OCI-LY1 (cell line): ENCODE data around the gene GRHL1.

Source experiments
- H2AFZ ChIP-seq: fragments of 200-600 bp; sonication (generic), shearing (Covaris generic); 2 replicates; pipeline ENCODE4 v1.6.0; 2014; ENCODE audit warnings: antibody characterized with exemption, mild to moderate bottlenecking, low read length
- H3F3A ChIP-seq: fragments of 200-600 bp; sonication (generic), shearing (Covaris generic); 2 replicates; pipeline ENCODE4 v1.6.0; 2014; ENCODE audit warnings: mild to moderate bottlenecking, antibody characterized with exemption, low read length, moderate library complexity; ENCODE audit not compliant: insufficient read depth
- H3K27ac ChIP-seq: fragments of 200-600 bp; sonication (generic); 2 replicates; pipeline ENCODE4 v1.5.1; 2014; ENCODE audit warnings: low read length, mixed run types, mild to moderate bottlenecking, low read depth; ENCODE audit not compliant: poor library complexity, severe bottlenecking
- H3K27me3 ChIP-seq: fragments of 200-600 bp; sonication (generic); 2 replicates; pipeline ENCODE4 v1.6.0; 2014; ENCODE audit warnings: antibody characterized with exemption, mild to moderate bottlenecking, low read length, moderate library complexity; ENCODE audit not compliant: insufficient read depth
- H3K36me3 ChIP-seq: fragments of 200-600 bp; sonication (generic); 2 replicates; pipeline ENCODE4 v1.6.1; 2014; ENCODE audit warnings: mild to moderate bottlenecking, antibody characterized with exemption, low read length, moderate library complexity, mixed read lengths; ENCODE audit not compliant: insufficient read depth
- H3K4me1 ChIP-seq: fragments of 200-600 bp; sonication (generic); 2 replicates; pipeline ENCODE4 v1.5.1; 2014; ENCODE audit warnings: mild to moderate bottlenecking, low read length, moderate library complexity; ENCODE audit not compliant: insufficient read depth, severe bottlenecking
- H3K4me2 ChIP-seq: fragments of 200-600 bp; sonication (generic), shearing (Covaris generic); 2 replicates; pipeline ENCODE4 v1.6.1; 2014; ENCODE audit warnings: low read length
- H3K4me3 ChIP-seq: fragments of 200-600 bp; sonication (generic); 2 replicates; pipeline ENCODE4 v1.5.1; 2014; ENCODE audit warnings: low read length, low read depth, mild to moderate bottlenecking, mixed read lengths; ENCODE audit not compliant: poor library complexity, severe bottlenecking
- H3K79me2 ChIP-seq: fragments of 200-600 bp; shearing (Covaris generic); 2 replicates; pipeline ENCODE4 v1.6.1; 2016; ENCODE audit warnings: mixed run types, low read length, mixed read lengths; ENCODE audit not compliant: insufficient read depth
- H3K9ac ChIP-seq: fragments of 200-600 bp; sonication (generic), shearing (Covaris generic); 2 replicates; pipeline ENCODE4 v1.6.1; 2014; ENCODE audit warnings: mild to moderate bottlenecking, low read length, mixed read lengths
- H3K9me2 ChIP-seq: fragments of 200-600 bp; sonication (generic), shearing (Covaris generic); 2 replicates; pipeline ENCODE4 v1.6.1; 2014; ENCODE audit warnings: low read depth, mild to moderate bottlenecking, low read length, mixed read lengths
- H3K9me3 ChIP-seq: fragments of 200-600 bp; shearing (Covaris generic); 2 replicates; pipeline ENCODE4 v1.6.1; 2014; ENCODE audit warnings: low read length, mixed read lengths
- H4K20me1 ChIP-seq: fragments of 200-600 bp; sonication (generic), shearing (Covaris generic); 2 replicates; pipeline ENCODE4 v1.6.0; 2016; ENCODE audit warnings: mild to moderate bottlenecking, low read length; ENCODE audit not compliant: insufficient read depth
- EZH2 ChIP-seq: fragments of 200-600 bp; sonication (generic), shearing (Covaris generic); IDR thresholded peaks from 2 replicates; pipeline ENCODE4 v1.8.0; 2017; ENCODE audit warnings: borderline replicate concordance, mixed run types, mild to moderate bottlenecking, antibody characterized with exemption, low read length, moderate library complexity, mixed read lengths
- TF ChIP-seq, protein P1 (sequence below): fragments of 200-600 bp; sonication (generic), shearing (Covaris generic); IDR thresholded peaks from 2 replicates; pipeline ENCODE4 v1.5.1; 2017; ENCODE audit warnings: mild to moderate bottlenecking, antibody characterized with exemption, low read length, moderate library complexity, mixed read lengths

GRHL1 gene

DNA sequence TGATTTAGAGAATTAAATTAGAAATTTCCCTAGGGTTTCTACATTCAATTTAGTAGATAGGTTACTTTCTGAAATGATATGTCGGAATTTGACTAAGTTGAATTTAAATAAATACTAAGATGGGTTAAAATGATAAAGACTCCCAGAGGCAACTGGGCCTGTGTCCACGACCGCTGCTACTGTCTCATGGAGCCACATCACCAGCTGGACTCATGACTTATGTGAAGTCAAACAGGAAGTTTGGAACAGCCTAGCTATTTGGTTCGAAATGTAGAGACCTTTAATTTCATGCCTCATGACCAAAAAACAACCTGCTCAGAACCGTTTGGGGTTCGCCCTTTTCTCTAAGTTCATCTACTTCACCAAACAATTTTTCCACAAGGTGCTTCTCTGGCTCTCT is 22.2 kb downstream of the GRHL1 start:
- H3K9me3 ChIP-seq = no peaks in the 10 kb centered on the region
- no peak overlapping the region for H3K27ac ChIP-seq
- no peaks in the 10 kb centered on the region for H3K4me1 ChIP-seq
- H3K9ac ChIP-seq = no peak overlapping the region
- no peaks in the 10 kb centered on the region for H4K20me1 ChIP-seq
- no peak overlapping the region for H3K4me3 ChIP-seq
- no peak overlapping the region for H2AFZ ChIP-seq
- H3K79me2 ChIP-seq = no peaks in the 10 kb centered on the region
- no peak overlapping the region for H3K4me2 ChIP-seq
- TF ChIP-seq, protein P1, sequence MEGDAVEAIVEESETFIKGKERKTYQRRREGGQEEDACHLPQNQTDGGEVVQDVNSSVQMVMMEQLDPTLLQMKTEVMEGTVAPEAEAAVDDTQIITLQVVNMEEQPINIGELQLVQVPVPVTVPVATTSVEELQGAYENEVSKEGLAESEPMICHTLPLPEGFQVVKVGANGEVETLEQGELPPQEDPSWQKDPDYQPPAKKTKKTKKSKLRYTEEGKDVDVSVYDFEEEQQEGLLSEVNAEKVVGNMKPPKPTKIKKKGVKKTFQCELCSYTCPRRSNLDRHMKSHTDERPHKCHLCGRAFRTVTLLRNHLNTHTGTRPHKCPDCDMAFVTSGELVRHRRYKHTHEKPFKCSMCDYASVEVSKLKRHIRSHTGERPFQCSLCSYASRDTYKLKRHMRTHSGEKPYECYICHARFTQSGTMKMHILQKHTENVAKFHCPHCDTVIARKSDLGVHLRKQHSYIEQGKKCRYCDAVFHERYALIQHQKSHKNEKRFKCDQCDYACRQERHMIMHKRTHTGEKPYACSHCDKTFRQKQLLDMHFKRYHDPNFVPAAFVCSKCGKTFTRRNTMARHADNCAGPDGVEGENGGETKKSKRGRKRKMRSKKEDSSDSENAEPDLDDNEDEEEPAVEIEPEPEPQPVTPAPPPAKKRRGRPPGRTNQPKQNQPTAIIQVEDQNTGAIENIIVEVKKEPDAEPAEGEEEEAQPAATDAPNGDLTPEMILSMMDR = no peak
- H3F3A ChIP-seq = no peaks in the 10 kb centered on the region
- peaks cover 9% of the 10 kb centered on the region; the same call in 1 of the 2 replicates for H3K36me3 ChIP-seq
- no peaks in the 10 kb centered on the region for H3K27me3 ChIP-seq
- H3K9me2 ChIP-seq = no peaks in the 10 kb centered on the region

DNA sequence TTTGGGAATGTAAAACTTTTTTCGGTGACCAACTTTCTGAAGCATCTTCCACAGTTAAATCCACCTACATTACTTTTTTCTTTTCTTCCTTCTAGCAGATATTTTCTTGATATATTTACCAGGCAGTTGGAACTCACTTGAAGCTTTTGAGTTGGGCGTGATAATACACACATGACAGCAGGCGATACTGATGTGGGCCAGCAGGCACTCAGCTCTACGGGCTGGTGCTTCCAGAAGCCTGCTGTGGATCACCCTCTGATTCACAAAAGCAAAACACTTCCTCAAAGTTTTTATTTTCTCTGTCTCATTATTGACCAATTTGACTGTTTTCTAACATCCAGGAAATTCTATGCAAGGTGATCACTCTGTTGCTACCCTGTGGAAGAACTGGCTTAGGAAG is 22.9 kb downstream of the GRHL1 start:
- Histone ChIP-seq H2AFZ (no peak overlapping the region), H3K9me3 (no peaks in the 10 kb centered on the region), H3K4me1 (no peaks in the 10 kb centered on the region), H3K4me2 (no peak overlapping the region), H3K27me3 (no peaks in the 10 kb centered on the region), H3K27ac (no peak overlapping the region), H3F3A (no peaks in the 10 kb centered on the region), H3K9ac (no peak overlapping the region), H4K20me1 (no peaks in the 10 kb centered on the region), H3K9me2 (no peaks in the 10 kb centered on the region), H3K79me2 (no peaks in the 10 kb centered on the region), H3K4me3 (no peak overlapping the region), H3K36me3 (peaks cover 9% of the 10 kb centered on the region; the same call in 1 of the 2 replicates)
- TF ChIP-seq EZH2 = no peak
- TF ChIP-seq, protein P1 = no peak

DNA sequence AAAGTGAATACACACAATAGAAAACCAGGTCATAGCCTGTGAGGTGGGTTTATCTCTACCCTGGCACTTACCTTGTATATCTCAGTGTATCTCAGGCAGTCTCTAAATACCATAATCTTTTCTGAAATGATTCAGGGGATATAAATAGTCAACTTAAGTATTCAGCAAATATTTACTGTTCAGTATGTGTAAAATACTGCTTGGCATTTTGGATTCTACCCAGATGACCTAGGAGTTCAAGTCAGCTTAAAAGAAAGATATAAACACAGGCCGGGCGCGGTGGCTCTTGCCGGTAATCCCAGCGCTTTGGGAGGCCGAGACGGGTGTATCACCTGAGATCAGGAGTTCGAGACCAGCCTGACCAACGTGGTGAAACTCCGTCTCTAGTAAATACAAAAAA is 23.8 kb downstream of the GRHL1 start:
- no peaks in the 10 kb centered on the region for H3K79me2 ChIP-seq
- H3K27me3 ChIP-seq = no peaks in the 10 kb centered on the region
- no peaks in the 10 kb centered on the region for H3K9me2 ChIP-seq
- no peak overlapping the region for H3K4me2 ChIP-seq
- no peak for TF ChIP-seq EZH2
- TF ChIP-seq, protein P1 = no peak
- no peak overlapping the region for H3K27ac ChIP-seq
- H3K9ac ChIP-seq = no peak overlapping the region
- no peaks in the 10 kb centered on the region for H3F3A ChIP-seq
- peaks cover 9% of the 10 kb centered on the region; the same call in 1 of the 2 replicates for H3K36me3 ChIP-seq
- no peaks in the 10 kb centered on the region for H3K9me3 ChIP-seq
- no peak overlapping the region for H3K4me3 ChIP-seq
- H4K20me1 ChIP-seq = no peaks in the 10 kb centered on the region
- H3K4me1 ChIP-seq = no peaks in the 10 kb centered on the region
- no peak overlapping the region for H2AFZ ChIP-seq
